IPS DF 4.7 (cell line): ENCODE measurements around the gene HBB.
"Not testable (repeated sequence)": the region's sequence is repeated elsewhere in the genome, so short reads cannot be mapped to it uniquely, and the experiment has no call there.

Source experiments
- DNase-seq: peaks from one replicate; pipeline ENCODE4 v3.0.0-alpha.2; 2013; ENCODE audit warnings: low spot score; ENCODE audit errors: extremely low read depth

HBB gene

DNA sequence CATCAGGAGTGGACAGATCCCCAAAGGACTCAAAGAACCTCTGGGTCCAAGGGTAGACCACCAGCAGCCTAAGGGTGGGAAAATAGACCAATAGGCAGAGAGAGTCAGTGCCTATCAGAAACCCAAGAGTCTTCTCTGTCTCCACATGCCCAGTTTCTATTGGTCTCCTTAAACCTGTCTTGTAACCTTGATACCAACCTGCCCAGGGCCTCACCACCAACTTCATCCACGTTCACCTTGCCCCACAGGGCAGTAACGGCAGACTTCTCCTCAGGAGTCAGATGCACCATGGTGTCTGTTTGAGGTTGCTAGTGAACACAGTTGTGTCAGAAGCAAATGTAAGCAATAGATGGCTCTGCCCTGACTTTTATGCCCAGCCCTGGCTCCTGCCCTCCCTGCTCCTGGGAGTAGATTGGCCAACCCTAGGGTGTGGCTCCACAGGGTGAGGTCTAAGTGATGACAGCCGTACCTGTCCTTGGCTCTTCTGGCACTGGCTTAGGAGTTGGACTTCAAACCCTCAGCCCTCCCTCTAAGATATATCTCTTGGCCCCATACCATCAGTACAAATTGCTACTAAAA lies at the start of gene HBB:
Gene HBB, minus strand, starts transcription at position 340 of the 579 bp plus-strand sequence. Its CDS starts 50 bp downstream, at position 290.
- no peak for DNase-seq

DNA sequence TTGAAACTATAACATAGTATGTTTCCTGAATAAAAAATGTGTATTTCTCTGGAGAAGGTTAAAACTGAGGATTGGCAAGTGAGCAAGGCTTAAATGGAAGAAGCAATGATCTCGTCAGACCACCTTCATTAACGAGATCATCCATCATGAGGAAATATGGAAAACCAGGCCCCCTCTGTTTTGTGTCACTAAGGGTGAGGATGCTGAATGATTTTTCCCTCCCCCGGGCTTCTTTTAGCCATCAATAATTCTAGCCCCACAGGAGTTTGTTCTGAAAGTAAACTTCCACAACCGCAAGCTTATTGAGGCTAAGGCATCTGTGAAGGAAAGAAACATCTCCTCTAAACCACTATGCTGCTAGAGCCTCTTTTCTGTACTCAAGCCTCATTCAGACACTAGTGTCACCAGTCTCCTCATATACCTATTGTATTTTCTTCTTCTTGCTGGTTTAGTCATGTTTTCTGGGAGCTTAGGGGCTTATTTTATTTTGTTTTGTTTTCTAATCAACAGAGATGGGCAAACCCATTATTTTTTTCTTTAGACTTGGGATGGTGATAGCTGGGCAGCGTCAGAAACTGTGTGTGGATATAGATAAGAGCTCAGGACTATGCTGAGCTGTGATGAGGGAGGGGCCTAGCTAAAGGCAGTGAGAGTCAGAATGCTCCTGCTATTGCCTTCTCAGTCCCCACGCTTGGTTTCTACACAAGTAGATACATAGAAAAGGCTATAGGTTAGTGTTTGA lies 48.7 kb upstream of the HBB start:
- DNase-seq, result no peak

DNA sequence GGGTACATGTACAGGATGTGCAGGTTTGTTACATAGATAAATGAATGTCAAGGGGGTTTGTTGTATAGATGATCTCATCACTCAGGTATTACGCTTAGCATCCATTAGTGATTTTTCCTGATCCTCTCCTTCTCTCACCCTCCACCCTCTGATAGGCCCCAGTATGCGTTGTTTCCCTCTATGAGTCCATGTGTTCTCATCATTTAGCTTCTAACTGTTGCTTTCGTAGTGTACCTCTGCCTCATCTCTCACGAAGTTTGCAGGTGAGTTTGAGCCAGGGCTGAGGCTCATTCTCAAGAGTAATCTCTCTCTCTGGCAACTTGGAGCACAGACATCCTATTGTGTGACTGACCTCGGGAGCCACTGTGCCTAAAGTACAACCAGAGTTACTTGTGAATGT lies 47.5 kb upstream of the HBB start:
- no peak for DNase-seq

DNA sequence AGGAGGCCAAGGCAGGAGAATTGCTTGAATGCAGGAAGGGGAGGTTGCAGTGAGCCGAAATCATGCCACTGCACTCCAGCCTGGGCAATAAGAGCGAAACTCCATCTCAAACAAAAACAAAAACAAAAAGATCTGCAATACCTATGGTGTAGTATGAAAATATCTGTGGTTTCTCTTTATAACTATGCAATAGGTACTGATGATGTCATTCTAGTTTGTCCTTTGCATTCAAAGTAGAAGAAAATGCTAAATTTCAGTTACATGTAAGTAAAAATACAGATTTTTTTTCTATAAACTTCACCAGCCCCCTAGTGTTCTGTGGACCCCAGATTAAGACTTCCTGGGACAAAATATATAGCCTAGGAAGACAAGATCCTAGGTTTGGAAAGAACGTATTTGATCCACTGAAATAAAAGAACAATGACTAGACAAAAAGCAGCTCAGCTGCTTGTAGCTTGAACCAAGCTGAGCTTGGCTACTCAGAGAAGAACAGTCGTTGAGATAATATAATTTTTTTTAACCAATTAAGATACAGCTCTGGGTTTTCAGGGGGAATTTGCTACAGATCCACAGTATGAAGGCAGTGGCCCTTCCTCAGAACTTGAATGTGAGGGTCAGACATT lies 45.6 kb upstream of the HBB start:
- no peak for DNase-seq

DNA sequence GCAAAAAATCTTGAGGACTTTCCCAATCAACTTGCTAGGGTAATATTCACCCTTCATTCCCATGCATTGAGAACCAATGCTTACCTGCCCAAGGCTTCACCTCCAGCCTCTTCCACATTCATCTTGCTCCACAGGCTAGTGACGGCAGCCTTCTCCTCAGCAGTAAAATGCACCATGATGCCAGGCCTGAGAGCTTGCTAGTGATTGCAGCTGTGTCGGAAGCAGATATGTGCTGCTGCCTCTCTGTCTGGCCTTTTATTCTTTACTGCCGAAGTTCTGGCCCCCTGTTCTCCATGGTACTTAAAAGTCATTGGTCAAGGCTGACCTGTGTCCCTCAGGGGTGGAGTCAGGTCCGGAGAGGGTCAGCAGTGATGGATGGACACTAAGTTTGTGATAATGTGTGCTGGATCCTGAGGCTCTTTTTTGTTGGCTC lies 42.9 kb upstream of the HBB start, which contains the start of gene HBE1:
Gene HBE1, minus strand, starts transcription at position 231 of the 433 bp plus-strand sequence. Its CDS starts 55 bp downstream, at position 176.
- DNase-seq, result no peak

DNA sequence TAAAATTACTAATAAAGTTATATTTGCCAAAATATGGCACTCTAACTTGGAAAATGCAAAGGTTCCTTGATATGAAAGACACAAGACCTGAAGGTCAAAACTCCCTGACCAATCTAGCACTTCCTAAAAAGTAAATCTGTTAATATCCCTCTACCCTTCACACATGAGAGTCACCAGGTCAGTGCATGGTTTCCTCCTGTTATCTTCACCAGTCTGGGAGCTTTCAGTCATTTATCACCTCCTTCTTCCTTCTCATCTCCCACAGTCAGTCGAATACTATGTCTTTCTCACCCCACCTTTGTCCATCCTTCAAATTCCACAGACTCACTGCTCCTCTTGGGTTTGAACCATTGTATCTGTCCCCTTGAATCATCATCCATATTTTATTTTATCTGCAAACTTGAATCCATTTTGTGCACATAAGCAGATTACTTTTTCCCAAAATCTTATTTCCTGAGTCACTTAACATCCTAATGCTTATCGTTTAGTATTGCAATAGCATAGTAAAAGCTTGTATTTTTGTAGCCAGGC lies 40.2 kb upstream of the HBB start:
- DNase-seq, result no peak

DNA sequence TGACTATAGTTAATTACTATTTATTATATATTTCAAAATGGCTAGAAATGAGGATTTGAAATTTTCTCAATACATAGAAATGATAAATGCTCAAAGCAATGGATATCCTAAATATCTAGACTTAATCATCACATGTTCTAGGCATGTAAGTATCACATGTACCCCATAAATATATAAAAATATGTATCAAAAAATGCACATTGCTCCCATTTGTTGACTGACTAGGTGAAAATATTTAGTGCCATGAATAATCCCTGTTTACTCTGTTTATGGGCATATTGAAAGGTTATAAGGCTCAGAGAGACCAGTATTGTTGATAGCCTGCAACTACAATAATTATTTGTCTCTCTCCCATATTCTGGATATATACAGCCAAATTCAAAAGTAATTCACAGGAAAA lies 39.7 kb upstream of the HBB start:
- DNase-seq, result no peak

DNA sequence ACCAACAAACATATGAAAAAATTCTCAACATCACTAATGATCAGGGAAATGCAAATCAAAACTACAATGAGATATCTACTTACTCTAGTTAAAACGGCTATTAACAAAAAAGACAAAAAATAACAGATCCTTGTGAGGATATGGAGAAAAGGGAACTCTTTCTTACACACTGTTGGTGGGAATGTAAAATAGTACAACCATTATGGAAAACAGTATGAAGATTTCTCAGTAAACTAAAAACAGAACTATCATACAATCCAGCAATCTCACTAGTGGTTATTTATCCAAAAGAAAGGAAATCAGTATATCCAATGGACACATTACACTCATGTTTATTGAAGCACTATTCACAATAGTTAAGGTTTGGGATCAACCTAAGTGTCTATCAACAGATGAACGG lies 39.0 kb upstream of the HBB start:
- no peak for DNase-seq

DNA sequence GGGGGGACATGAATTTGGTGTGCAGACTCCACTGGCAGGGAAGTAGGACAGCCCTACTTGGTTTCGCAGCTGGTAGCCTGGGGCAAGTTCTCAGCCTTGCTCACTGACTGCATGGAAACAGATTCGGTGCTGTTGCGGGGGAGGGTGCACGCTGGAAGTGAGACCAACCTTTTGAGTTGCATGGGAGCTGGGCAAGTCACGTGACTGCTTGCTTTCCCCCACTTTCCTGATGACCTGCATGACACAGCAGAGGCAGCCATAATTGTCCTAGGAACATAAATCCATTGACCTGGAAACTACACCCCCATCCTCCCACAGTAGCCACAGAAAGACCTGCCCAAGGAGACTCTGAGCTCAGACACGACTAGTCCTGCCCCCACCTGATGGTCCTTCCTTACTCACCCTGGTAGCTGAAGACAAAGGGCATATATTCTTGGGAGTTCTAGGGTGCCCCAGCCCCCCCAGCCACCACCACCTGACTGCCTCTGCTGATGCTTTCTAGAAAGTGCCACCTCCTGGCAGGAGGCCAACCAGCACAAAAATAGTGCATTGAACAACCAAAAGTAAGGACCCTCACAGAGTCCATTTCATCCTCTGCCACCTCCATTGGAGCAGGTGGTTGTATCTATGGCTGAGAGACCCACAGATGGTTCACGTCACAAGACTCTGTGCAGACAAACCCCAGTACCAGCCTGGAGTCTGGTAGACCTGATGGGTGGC lies 31.8 kb upstream of the HBB start:
- DNase-seq, result no peak

DNA sequence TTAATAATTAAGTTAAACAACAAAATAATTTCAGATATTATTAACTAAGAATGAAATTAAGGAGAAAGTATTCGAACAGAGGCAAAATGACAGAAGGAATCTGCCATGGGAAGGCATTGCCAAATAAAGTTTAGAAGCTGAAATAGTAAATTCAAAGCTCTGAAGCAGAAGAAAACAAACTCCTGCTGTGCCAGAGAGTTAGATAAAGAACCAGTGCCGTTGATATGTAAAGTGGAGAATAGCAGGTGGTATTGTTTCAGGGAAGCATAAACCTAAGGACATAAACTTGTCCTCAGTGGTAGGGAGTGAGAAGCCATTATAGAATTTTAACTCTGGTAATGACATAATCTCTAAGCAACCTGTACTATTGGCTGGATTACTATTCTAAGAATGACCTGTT lies 30.4 kb upstream of the HBB start:
- peak; percentile 49 for DNase-seq

DNA sequence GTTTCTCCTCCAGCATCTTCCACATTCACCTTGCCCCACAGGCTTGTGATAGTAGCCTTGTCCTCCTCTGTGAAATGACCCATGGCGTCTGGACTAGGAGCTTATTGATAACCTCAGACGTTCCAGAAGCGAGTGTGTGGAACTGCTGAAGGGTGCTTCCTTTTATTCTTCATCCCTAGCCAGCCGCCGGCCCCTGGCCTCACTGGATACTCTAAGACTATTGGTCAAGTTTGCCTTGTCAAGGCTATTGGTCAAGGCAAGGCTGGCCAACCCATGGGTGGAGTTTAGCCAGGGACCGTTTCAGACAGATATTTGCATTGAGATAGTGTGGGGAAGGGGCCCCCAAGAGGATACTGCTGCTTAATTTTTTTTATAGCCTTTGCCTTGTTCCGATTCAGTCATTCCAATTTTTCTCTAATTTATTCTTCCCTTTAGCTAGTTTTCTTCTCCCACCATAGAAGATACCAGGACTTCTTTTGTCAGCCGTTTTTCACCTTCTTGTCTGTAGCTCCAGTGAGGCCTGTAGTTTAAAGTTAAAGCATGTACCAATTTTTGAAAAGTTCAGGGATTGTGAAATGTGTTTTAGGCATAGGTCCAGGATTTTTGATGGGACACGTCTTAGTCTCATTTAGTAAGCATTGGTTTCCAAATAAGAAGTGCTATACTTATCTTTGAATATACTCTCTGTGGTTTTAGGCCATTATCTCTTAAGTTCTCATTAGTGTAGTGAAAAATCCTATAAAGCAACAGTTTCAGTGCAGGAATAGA lies 28.0 kb upstream of the HBB start, which contains the start of gene HBG2:
Gene HBG2, minus strand, starts transcription at position 136 of the 768 bp plus-strand sequence. Its CDS starts 53 bp downstream, at position 83.
- not testable (repeated sequence) for DNase-seq

DNA sequence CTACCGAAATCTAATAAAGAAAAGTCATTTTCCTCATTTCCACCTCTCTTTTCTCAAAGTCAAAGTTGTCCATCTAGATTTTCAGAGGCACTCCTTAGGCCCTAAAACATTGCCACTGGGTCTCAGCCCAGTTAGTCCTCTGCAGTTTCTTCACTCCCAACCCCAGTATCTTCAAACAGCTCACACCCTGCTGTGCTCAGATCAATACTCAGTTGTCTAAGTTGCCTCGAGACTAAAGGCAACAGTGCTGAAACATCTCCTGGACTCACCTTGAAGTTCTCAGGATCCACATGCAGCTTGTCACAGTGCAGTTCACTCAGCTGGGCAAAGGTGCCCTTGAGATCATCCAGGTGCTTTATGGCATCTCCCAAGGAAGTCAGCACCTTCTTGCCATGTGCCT lies 27.2 kb upstream of the HBB start:
- DNase-seq, result not testable (repeated sequence)

DNA sequence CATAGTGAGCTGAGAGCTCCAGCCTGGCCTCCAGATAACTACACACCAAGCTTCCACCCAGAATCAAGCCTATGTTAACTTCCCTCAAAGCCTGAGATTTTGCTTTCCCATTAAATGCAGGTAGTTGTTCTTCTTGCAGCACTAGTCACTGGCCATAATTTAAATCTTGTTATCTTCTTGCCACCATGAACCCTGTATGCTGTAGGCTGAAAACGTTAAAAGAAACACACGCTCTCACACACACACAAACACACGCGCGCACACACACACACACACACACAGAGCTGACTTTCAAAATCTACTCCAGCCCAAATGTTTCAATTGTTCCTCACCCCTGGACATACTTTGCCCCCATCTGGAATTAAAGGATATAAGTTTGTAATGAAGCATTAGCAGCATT lies 26.6 kb upstream of the HBB start:
- not testable (repeated sequence) for DNase-seq

DNA sequence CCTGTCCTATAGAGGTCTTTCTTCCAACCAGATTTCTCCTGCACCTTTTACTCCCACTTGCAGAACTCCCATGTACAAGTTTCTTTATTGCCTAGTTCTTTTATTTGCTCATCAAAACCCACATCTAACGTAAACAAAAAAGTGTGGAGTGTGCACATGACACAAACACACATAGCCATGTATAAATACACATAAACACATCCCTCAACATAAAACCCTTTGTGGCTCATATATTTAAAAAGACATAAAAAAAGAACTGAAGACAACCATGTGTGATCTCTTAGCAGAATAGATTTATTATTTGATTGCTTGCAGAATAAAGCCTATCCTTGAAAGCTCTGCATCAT lies 26.0 kb upstream of the HBB start:
- no peak for DNase-seq

DNA sequence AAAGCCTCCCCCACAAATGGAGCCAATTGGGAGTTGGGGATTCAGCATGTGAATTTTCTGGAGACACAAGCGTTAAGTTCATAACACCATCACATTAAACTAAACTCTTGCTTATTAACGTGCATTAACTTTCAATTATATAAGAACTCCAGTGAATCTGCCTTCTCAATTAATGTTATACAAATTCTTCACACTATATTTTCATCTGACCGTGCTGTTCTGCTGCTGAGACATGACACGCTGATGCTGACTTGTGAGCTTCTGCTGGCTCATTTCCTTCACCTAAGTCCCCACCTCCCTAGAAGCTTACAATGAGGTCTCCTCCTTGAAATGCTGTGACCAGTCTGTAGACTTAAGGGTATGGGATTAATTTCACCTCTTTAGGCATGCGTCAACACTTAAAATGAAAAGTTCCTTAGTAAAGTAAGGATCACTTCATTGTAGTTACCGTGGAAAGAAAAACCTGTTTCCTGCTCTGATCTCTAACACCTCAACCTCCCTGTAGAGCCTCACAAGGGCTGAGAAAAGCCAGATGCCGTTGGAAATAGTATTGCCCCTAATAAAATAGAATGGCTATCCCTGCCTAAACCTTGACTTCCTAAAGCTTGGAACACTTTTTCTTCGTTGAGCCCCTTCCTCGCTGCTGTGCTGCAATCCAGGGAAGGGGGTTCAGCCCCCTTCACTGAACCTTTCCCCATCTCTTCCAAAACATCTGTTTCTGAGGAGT lies 25.5 kb upstream of the HBB start:
- DNase-seq, result no peak

DNA sequence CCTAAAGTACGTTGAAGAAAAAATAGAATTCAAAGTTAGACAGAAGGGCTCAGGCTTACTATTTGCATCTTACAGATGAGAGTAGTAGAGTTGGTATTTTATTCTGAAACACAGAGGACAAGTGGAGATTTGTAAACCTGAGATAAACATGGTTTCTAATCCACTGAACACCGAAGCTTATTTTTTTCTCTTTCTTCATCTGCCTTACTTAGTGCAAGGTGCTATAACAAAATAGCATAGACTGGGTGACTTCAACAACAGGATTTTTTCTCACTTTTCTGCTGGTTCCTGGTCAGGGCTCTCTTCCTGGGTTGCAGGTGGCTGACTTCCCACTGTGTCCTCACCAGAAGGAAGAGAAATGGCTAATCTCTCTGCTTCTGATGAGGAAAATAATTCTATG lies 24.9 kb upstream of the HBB start:
- DNase-seq, result no peak

DNA sequence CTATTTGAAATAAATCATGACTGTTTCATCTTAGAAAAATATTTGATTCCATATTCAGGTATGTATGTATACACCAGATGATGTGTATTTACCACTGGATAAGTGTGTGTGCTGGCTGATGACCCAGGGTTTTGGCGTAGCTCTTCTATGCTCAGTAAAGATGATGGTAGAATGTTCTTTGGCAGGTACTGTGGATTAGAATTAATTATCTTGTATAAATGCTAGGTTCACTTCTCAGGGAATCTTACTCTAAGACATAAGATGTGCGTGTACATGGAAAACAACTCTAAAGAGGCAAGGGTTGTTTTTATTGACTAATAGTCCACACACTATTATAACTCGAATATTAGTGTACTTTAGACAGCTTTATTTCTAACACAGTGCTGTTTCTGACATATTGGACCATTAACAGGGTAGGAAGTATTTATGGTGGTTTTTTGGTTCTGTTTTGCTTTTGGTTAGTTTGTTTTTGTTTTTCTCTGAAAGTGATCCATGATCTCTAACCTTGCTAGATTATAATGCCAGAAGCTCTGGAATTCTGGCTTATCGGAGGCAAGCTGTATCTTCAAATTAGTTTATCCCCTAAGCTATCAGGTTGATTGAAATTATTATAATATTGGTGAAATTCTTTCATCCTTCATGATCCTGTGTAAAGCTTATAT lies 23.8 kb upstream of the HBB start:
- no peak for DNase-seq

DNA sequence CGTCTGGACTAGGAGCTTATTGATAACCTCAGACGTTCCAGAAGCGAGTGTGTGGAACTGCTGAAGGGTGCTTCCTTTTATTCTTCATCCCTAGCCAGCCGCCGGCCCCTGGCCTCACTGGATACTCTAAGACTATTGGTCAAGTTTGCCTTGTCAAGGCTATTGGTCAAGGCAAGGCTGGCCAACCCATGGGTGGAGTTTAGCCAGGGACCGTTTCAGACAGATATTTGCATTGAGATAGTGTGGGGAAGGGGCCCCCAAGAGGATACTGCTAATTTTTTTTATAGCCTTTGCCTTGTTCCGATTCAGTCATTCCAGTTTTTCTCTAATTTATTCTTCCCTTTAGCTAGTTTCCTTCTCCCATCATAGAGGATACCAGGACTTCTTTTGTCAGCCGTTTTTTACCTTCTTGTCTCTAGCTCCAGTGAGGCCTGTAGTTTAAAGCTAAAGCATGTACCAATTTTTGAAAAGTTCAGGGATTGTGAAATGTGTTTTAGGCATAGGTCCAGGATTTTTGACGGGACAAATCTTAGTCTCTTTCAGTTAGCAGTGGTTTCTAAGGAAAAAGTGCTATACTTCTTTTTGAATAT lies 23.0 kb upstream of the HBB start, which contains the start of gene HBG1:
Gene HBG1, minus strand, starts transcription at position 51 of the 590 bp plus-strand sequence. CDS start 53 bp downstream, outside the sequence.
- not testable (repeated sequence) for DNase-seq

DNA sequence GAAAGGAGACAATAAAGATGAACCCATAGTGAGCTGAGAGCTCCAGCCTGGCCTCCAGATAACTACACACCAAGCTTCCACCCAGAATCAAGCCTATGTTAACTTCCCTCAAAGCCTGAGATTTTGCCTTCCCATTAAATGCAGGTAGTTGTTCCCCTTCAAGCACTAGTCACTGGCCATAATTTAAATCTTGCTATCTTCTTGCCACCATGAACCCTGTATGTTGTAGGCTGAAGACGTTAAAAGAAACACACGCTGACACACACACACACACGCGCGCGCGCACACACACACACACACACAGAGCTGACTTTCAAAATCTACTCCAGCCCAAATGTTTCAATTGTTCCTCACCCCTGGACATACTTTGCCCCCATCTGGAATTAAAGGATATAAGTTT lies 21.6 kb upstream of the HBB start:
- not testable (repeated sequence) for DNase-seq
